ENCODE measurements around the gene C9orf85.

DNA sequence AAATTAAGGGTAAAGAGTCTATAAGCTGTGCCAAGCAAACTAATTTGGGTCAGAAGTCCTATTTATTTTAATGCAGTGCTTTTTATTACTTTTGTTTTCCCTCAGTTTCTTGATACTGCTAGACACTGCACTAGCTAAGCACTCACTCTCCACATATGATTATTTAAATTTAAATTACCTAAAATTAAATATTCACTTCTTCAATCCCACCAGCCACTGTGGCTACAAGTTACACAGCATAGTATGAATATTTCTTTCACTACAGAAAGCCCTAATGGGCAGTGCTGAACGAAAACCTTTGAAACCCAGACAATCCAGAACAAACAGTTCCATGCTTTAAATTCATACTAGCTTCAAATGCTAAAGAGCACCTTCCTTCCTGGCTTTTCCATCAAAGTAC lies 24.1 kb upstream of the C9orf85 start:
- TF ChIP-seq POLR2A (IDR thresholded peaks at IDR 0.05), result no peak
- TF ChIP-seq, protein P1, sequence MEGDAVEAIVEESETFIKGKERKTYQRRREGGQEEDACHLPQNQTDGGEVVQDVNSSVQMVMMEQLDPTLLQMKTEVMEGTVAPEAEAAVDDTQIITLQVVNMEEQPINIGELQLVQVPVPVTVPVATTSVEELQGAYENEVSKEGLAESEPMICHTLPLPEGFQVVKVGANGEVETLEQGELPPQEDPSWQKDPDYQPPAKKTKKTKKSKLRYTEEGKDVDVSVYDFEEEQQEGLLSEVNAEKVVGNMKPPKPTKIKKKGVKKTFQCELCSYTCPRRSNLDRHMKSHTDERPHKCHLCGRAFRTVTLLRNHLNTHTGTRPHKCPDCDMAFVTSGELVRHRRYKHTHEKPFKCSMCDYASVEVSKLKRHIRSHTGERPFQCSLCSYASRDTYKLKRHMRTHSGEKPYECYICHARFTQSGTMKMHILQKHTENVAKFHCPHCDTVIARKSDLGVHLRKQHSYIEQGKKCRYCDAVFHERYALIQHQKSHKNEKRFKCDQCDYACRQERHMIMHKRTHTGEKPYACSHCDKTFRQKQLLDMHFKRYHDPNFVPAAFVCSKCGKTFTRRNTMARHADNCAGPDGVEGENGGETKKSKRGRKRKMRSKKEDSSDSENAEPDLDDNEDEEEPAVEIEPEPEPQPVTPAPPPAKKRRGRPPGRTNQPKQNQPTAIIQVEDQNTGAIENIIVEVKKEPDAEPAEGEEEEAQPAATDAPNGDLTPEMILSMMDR (IDR thresholded peaks at IDR 0.05), result no peak

All from stomach (tissue), 4 donors.